Vagina (tissue), 2 donors: ENCODE results near the gene CHST9.

Source experiments
- POLR2A ChIP-seq, 2 donors: fragments of 450-650 bp; IDR thresholded peaks; one replicate each; pipeline ENCODE4 v1.6.1; 2017; ENCODE audit warnings: antibody characterized with exemption in 2 of 2, mild to moderate bottlenecking in 2 of 2, moderate library complexity in 2 of 2
- POLR2AphosphoS5 ChIP-seq, 2 donors: sonication (generic); formaldehyde crosslinking; IDR thresholded peaks; one replicate each; pipeline ENCODE4 v1.9.0; 2017; ENCODE audit warnings: antibody characterized with exemption in 2 of 2, mild to moderate bottlenecking in 2 of 2, low read depth in 1 of 2; ENCODE audit not compliant: insufficient read depth in 1 of 2
- TF ChIP-seq, protein P1 (sequence below), 3 experiments: fragments of 450-650 bp in 2 of 3; fragments of 200-600 bp in 1 of 3; sonication (generic) in 1 of 3; IDR thresholded peaks; one replicate each; pipeline ENCODE4 v1.5.1; 2017 to 2019; ENCODE audit warnings: antibody characterized with exemption in 3 of 3, mild to moderate bottlenecking in 2 of 3, moderate library complexity in 2 of 3

DNA sequence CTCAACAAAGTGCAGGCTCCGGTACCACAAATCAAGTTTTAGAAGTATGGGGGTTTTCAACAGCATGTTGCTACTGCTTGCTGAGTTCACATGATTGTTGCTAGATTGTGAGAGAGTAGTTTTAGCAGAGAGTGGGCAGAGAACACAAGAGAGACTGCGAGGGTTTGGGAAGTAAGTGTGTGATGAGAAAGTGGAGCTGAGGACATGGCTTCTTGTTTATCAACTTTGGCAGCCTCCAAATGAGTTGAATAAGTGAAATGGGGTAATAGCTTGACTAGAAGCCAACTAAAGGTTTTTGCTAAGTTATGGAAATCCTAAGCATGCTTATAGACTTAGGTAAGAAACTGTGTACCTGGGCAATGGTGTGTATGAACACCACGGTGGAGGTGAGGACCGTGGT is 135.1 kb downstream of the CHST9 start:
- TF ChIP-seq, protein P1, sequence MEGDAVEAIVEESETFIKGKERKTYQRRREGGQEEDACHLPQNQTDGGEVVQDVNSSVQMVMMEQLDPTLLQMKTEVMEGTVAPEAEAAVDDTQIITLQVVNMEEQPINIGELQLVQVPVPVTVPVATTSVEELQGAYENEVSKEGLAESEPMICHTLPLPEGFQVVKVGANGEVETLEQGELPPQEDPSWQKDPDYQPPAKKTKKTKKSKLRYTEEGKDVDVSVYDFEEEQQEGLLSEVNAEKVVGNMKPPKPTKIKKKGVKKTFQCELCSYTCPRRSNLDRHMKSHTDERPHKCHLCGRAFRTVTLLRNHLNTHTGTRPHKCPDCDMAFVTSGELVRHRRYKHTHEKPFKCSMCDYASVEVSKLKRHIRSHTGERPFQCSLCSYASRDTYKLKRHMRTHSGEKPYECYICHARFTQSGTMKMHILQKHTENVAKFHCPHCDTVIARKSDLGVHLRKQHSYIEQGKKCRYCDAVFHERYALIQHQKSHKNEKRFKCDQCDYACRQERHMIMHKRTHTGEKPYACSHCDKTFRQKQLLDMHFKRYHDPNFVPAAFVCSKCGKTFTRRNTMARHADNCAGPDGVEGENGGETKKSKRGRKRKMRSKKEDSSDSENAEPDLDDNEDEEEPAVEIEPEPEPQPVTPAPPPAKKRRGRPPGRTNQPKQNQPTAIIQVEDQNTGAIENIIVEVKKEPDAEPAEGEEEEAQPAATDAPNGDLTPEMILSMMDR (IDR thresholded peaks at IDR 0.05): no peak
- TF ChIP-seq POLR2A (IDR thresholded peaks at IDR 0.05): no peak
- TF ChIP-seq POLR2AphosphoS5 (IDR thresholded peaks at IDR 0.05; ENCODE audit: insufficient read depth in 1 of 2, low read depth in 1 of 2): no peak
